A673 (cell line): ENCODE results near the gene DPM2. TPM values are rescaled to one million over a fixed set of nuclear protein-coding genes. Genes with fewer than 3 reads are reported as not detected.

ENCODE experiments used
- BruUV-seq: library from RNA; stranded (reverse); fragments of 400-500 nt; replicated peaks from 2 replicates; lab custom pipeline; 2021; lab: Mats Ljungman, UMichigan
- CTCF ChIA-PET: fragments of 300-600 bp; sonication (Branson Sonifier 250); formaldehyde crosslinking; loops from one replicate; lab custom pipeline; 2022; ENCODE audit warnings: antibody characterized with exemption; lab: Charles Lee
- POLR2A ChIA-PET: fragments of 300-600 bp; sonication (Branson Sonifier 250); formaldehyde crosslinking; loops from one replicate; lab custom pipeline; 2022; ENCODE audit warnings: antibody characterized with exemption; ENCODE audit not compliant: low non-redundant PET; lab: Charles Lee
- DNase-seq: peaks from one replicate; pipeline ENCODE4 v3.0.0-alpha.2; 2015; ENCODE audit warnings: low spot score
- H3K27ac ChIP-seq: fragments of 200-600 bp; sonication (generic); 2 replicates; pipeline ENCODE4 v1.5.1; 2016; ENCODE audit warnings: mixed run types, low read depth, mild to moderate bottlenecking, mixed read lengths, antibody characterized with exemption, low read length; ENCODE audit not compliant: poor library complexity, severe bottlenecking
- H3K27me3 ChIP-seq: fragments of 200-600 bp; sonication (generic); replicated peaks from 2 replicates; pipeline ENCODE4 v1.6.1; 2017; ENCODE audit warnings: mixed run types, low read depth, mild to moderate bottlenecking, mixed read lengths, antibody characterized with exemption, low read length; ENCODE audit not compliant: insufficient read depth, poor library complexity
- H3K36me3 ChIP-seq: fragments of 200-600 bp; sonication (generic); 2 replicates; pipeline ENCODE4 v1.6.1; 2016; ENCODE audit warnings: mixed run types, mild to moderate bottlenecking, mixed read lengths, antibody characterized with exemption, low read length; ENCODE audit not compliant: insufficient read depth, poor library complexity, severe bottlenecking
- H3K4me1 ChIP-seq: fragments of 200-600 bp; sonication (generic); 2 replicates; pipeline ENCODE4 v1.6.1; 2017; ENCODE audit warnings: mixed run types, mild to moderate bottlenecking, mixed read lengths, antibody characterized with exemption, low read length; ENCODE audit not compliant: insufficient read depth, poor library complexity, severe bottlenecking
- H3K4me3 ChIP-seq: fragments of 200-600 bp; sonication (generic); 2 replicates; pipeline ENCODE4 v1.5.1; 2016; ENCODE audit warnings: low read depth, mixed run types, mild to moderate bottlenecking, mixed read lengths, low read length; ENCODE audit not compliant: poor library complexity, severe bottlenecking
- H3K9me3 ChIP-seq: fragments of 200-600 bp; sonication (generic); 2 replicates; pipeline ENCODE4 v1.6.1; 2016; ENCODE audit warnings: mixed run types, low read depth, mild to moderate bottlenecking, mixed read lengths, antibody characterized with exemption, low read length; ENCODE audit not compliant: poor library complexity, severe bottlenecking
- CTCF ChIP-seq: fragments of 300-800, 200-600 bp; sonication (generic); conservative IDR thresholded peaks from 2 replicates; pipeline ENCODE4 v1.5.1; 2017; ENCODE audit warnings: low read depth, mild to moderate bottlenecking, antibody characterized with exemption, low read length, moderate library complexity, mixed read lengths
- EZH2 ChIP-seq: fragments of 200-600 bp; sonication (generic); IDR thresholded peaks from 2 replicates; pipeline ENCODE4 v1.6.1; 2017; ENCODE audit warnings: borderline replicate concordance, low read depth, mild to moderate bottlenecking, mixed read lengths, antibody characterized with exemption, low read length; ENCODE audit not compliant: poor library complexity, severe bottlenecking
- intact Hi-C: fragments of 100-400 bp; cut with micrococcal nuclease; formaldehyde crosslinking; loops from one replicate; pipeline ENCODE4 v1.10.0; 2022; ENCODE audit not compliant: unreplicated experiment
- total RNA-seq: library from RNA; stranded (reverse); gene quantifications from 2 replicates; pipeline ENCODE4 v1.2.3, GENCODE V29; 2021

DPM2 gene
- total RNA-seq, 1 experiment from 2014 or later: 51.5 TPM

- POLR2A ChIA-PET: no interaction called here
- DNase-seq: no peak
- Histone ChIP-seq H3K4me3 (no peak overlapping the region), H3K4me1 (peaks cover 10% of the 10 kb centered on the region), H3K9me3 (no peaks in the 10 kb centered on the region), H3K27me3 (no peaks in the 10 kb centered on the region), H3K36me3 (no peaks in the 10 kb centered on the region), H3K27ac (no peak overlapping the region)
- TF ChIP-seq CTCF (no peak), EZH2 (no peak)
- no TSS peak for BruUV-seq
- intact Hi-C loops: no loop called here
- CTCF ChIA-PET: no interaction called here
Observed at GRCh38 chr9:127950513-127951289, 13.0 kb upstream of the DPM2 start.

- Histone ChIP-seq H3K27ac (no peak overlapping the region), H3K4me1 (peaks cover 5% of the 10 kb centered on the region), H3K9me3 (no peaks in the 10 kb centered on the region), H3K36me3 (peaks cover under 1% of the 10 kb centered on the region), H3K27me3 (no peaks in the 10 kb centered on the region), H3K4me3 (no peak overlapping the region)
- ChIA-PET POLR2A (no interaction called here), CTCF (no interaction called here)
- intact Hi-C loops: no loop called here
- TF ChIP-seq CTCF (no peak), EZH2 (no peak)
- BruUV-seq: no TSS peak
- DNase-seq: no peak
Observed at GRCh38 chr9:127949827-127950512, 12.3 kb upstream of the DPM2 start.

GRCh38 chr9:127947841-127948710 is 10.4 kb upstream of the DPM2 start:
- no peaks in the 10 kb centered on the region for H3K9me3 ChIP-seq
- intact Hi-C loops: no loop called here
- peaks cover 8% of the 10 kb centered on the region for H3K36me3 ChIP-seq
- no peak for TF ChIP-seq EZH2
- no peak for TF ChIP-seq CTCF
- peaks cover 7% of the 10 kb centered on the region for H3K4me1 ChIP-seq
- ChIA-PET CTCF (no interaction called here), POLR2A (interaction anchor here (0.7 kb wide), 1 partner anchor 74 kb away, joined by 3 read pairs; no protein-coding TSS in a partner anchor)
- H3K27me3 ChIP-seq: no peaks in the 10 kb centered on the region
- BruUV-seq: no TSS peak
- H3K4me3 ChIP-seq: no peak overlapping the region
- DNase-seq: no peak
- H3K27ac ChIP-seq: no peak overlapping the region
